ENCODE measurements around the gene CAPZB.

GRCh38 chr1:19461220-19461554, 24.2 kb downstream of the CAPZB start:
- TF ChIP-seq REST (IDR thresholded peaks at IDR 0.05; ENCODE audit: insufficient read depth in 1 of 2, low read depth in 2 of 2, low read length in 2 of 2) (no peak), FOXP2 (optimal IDR thresholded peaks at IDR 0.05; ENCODE audit: borderline replicate concordance, extremely low read depth, extremely low read length, insufficient read depth) (no peak), TAF1 (IDR thresholded peaks at IDR 0.05; ENCODE audit: borderline replicate concordance, insufficient read depth, low read length) (no peak), POLR2AphosphoS5 (IDR thresholded peaks at IDR 0.05; ENCODE audit: low read depth, low read length) (no peak)
